Astrocyte (in vitro differentiated cells and primary cell): ENCODE measurements around the gene DGKE.

Experiments
- EZH2 ChIP-seq: IDR thresholded peaks from 2 replicates; pipeline ENCODE4 v1.6.1; 2012; ENCODE audit warnings: mild to moderate bottlenecking, low read length, inconsistent platforms; ENCODE audit not compliant: insufficient read depth
- TF ChIP-seq, protein P1 (sequence below): IDR thresholded peaks from 2 replicates; pipeline ENCODE4 v1.5.1; 2011; ENCODE audit warnings: low read depth, mild to moderate bottlenecking, inconsistent platforms, low read length, moderate library complexity; ENCODE audit not compliant: insufficient read depth

DNA sequence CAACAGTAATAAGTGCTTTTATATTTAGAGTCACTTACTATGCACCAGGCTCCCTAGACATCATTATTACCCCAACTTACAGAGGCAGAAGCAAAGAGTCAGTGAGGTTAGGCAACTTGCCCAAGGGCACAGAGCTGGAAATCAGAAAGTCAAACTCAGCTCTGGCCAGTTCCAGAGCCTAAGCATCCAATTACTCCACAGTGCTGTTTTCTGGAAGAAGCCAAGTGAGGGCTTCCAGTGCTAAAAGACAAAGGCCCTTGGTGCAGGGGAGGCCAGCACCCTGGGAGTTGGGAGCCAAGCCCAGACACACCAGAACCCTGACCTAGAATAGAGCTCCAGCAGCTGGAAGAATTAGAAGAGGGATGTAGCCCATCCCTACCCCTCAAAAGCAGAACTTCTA is 40.4 kb upstream of the DGKE start:
- TF ChIP-seq, protein P1, sequence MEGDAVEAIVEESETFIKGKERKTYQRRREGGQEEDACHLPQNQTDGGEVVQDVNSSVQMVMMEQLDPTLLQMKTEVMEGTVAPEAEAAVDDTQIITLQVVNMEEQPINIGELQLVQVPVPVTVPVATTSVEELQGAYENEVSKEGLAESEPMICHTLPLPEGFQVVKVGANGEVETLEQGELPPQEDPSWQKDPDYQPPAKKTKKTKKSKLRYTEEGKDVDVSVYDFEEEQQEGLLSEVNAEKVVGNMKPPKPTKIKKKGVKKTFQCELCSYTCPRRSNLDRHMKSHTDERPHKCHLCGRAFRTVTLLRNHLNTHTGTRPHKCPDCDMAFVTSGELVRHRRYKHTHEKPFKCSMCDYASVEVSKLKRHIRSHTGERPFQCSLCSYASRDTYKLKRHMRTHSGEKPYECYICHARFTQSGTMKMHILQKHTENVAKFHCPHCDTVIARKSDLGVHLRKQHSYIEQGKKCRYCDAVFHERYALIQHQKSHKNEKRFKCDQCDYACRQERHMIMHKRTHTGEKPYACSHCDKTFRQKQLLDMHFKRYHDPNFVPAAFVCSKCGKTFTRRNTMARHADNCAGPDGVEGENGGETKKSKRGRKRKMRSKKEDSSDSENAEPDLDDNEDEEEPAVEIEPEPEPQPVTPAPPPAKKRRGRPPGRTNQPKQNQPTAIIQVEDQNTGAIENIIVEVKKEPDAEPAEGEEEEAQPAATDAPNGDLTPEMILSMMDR: no peak
- no peak for TF ChIP-seq EZH2
